Esophagus squamous epithelium (tissue), 5 donors: ENCODE results near the gene FAM222A. TPM values are rescaled to one million over a fixed set of nuclear protein-coding genes. Genes with fewer than 3 reads are reported as not detected.

Experiments used
- DNase-seq: peaks from one replicate; lab custom pipeline; 2025; lab: John Stamatoyannopoulos, UW
- H3K27ac ChIP-seq, 4 donors: fragments of 200-600 bp; sonication (generic); one replicate each; pipeline ENCODE4 v1.5.1; 2016 to 2019; ENCODE audit warnings: mild to moderate bottlenecking in 1 of 4
- H3K27me3 ChIP-seq, 4 donors: fragments of 200-600 bp; sonication (generic); 1 replicate in 3 of 4; 2 replicates in 1 of 4; pipeline versions ENCODE4 v1.5.1 to v1.6.0; 2017 to 2021; ENCODE audit warnings: antibody characterized with exemption in 1 of 4
- H3K36me3 ChIP-seq, 3 donors: fragments of 200-600 bp; sonication (generic); one replicate each; pipeline ENCODE4 v1.5.1; 2016 to 2019
- H3K4me1 ChIP-seq, 3 donors: fragments of 200-600 bp; sonication (generic); one replicate each; pipeline ENCODE4 v1.5.1; 2017 to 2019
- H3K4me3 ChIP-seq, 4 donors: fragments of 200-600 bp; sonication (generic); 1 replicate in 3 of 4; 2 replicates in 1 of 4; pipeline ENCODE4 v1.5.1; 2016 to 2019; ENCODE audit warnings: mild to moderate bottlenecking in 2 of 4, moderate library complexity in 1 of 4
- H3K9me3 ChIP-seq, 3 donors: fragments of 200-600 bp; sonication (generic); one replicate each; pipeline ENCODE4 v1.5.1; 2016 to 2019
- POLR2A ChIP-seq, 4 donors: fragments of 450-650 bp; IDR thresholded peaks; one replicate each; pipeline ENCODE4 v1.6.1; 2017; ENCODE audit warnings: antibody characterized with exemption in 4 of 4, mild to moderate bottlenecking in 4 of 4, moderate library complexity in 3 of 4
- WGBS, 2 donors: methylation state at CpG; one replicate each; pipeline ENCODE4 v1.1.5; 2018; 5-methylcytosine and 5-hydroxymethylcytosine counted together
- intact Hi-C: fragments of 100-400 bp; cut with DNase I; formaldehyde crosslinking; loops from one replicate; pipeline ENCODE4 v1.15.0; 2022
- total RNA-seq, 4 donors: library from RNA; depleted of rRNA; stranded (reverse); fragments of >200 nt; gene quantifications; one replicate each; pipeline ENCODE4 v1.1.0, GENCODE V29; 2016
- TF ChIP-seq, protein P1 (sequence below), 6 experiments: fragments of 450-650 bp in 4 of 6; fragments of 200-600 bp in 2 of 6; sonication (generic) in 2 of 6; IDR thresholded peaks; one replicate each; pipeline ENCODE4 v1.5.1; 2016 to 2019; ENCODE audit warnings: antibody characterized with exemption in 6 of 6, mild to moderate bottlenecking in 4 of 6, moderate library complexity in 4 of 6
- donor health status: DM: yes; HTN: yes; CAD: no.

FAM222A gene
- total RNA-seq, 4 donors from 2014 or later: 0.57 to 9.3 (median 5.0) TPM

DNA sequence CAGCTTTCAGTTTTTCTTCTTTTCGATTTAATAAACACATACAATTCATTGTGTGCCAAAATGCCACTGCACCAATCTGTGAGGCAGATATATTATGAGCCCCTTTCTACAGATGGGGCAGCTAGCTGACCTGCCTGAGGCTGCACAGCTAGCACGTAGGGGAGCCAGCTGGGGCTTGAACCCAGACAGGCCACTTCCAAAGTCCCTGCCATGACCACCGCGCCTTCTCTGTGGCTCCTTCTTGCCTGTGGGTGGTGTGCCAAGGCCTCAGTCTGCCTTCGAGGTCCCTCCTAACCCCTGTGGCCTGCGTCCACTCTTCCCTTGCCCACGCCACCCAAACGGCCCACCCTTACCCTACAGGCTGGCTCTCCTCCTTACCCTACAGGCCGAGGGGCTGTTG is 16.2 kb downstream of the FAM222A start:
- no peaks in the 10 kb centered on the region for H3K36me3 ChIP-seq
- no peak for DNase-seq
- intact Hi-C loops: no loop called here
- H3K4me3 ChIP-seq: no peak overlapping the region
- H3K27ac ChIP-seq: no peak overlapping the region
- 49 to 59% methylated on average over 8 to 9 of the region's 9 CpGs for WGBS, 2 donors
- TF ChIP-seq POLR2A (IDR thresholded peaks at IDR 0.05): no peak
- H3K9me3 ChIP-seq: no peaks in the 10 kb centered on the region
- H3K4me1 ChIP-seq: peaks cover 0 to 55% (median 0%) of the 10 kb centered on the region in 3 donors
- peaks cover 0 to 17% (median 0%) of the 10 kb centered on the region in 4 donors for H3K27me3 ChIP-seq

DNA sequence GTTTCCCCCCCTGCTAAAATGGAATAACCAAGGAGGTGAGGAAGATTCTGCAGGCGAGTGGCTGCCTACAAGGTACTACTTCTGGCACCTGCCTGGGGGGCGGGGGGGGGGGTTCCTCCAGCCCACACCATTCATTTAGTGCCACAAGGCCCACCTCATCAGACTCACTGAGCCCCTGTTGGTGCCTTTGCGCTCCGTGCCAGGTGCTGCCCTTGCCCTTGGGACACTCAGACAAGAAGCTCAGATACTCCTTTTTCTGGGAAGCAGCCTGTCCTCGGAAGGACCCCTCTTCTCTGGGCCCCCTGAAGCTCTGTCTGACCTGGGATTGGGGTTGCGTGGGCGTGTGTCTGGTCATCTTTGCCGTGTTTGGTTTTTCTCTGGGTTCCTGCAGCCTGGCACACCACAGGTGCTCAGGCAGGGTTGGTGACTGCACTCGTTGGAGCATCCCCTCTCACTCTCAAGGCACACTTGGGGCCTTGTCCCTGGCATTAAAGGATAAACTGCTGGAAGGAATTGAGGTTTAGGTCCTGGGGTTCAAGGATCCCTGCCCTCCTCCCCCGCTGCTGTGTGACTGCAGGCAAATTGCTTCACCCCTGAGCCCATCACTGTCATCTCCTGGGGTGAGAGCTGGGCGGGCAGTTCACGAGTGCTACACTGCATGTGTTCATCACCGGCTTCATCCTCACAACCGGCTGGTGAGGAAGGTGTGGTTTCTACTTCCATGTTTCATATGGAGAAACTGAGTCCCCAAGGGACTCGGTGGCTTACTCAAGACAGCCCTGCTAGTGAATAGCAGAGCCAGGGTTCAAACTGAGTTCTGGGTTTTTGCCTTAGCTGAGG is 16.9 kb downstream of the FAM222A start:
- intact Hi-C loops: no loop called here
- DNase-seq: no peak
- WGBS, 2 donors: 77 to 80% methylated on average over 11 to 13 of the region's 15 CpGs

DNA sequence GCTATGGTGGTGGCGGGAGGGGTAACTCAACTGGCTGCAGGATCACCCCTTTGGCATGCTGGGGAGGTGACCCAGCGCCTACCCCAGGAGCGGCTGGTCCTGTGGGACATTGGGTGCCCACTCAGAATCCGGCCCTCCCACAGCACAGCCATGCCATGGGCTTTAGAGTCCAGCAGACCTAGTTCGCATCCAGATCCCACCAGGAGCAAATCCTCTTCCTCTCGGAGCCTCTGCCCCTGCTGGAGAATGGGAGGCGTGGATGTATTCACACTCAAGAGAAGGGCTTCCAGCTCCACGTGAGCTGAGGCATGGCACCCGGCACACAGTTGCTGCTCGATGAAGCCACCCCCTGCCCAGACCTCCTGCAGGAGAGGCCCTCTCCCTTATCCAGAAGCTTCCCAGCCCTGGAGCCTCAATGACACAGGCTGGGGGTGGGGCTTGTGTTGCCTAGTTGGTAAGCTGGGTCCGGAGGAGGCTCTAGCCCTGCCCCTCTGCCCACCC is 17.7 kb downstream of the FAM222A start:
- no peak for DNase-seq
- Histone ChIP-seq H3K36me3 (no peaks in the 10 kb centered on the region), H3K9me3 (no peaks in the 10 kb centered on the region), H3K27me3 (peaks cover 0 to 32% (median 0%) of the 10 kb centered on the region in 4 donors), H3K27ac (no peak overlapping the region), H3K4me1 (peaks cover 0 to 45% (median 0%) of the 10 kb centered on the region in 3 donors), H3K4me3 (no peak overlapping the region)
- intact Hi-C loops: no loop called here
- 86 to 100% methylated on average over 2 of the region's 11 CpGs for WGBS, 2 donors
- no peak for TF ChIP-seq POLR2A (IDR thresholded peaks at IDR 0.05)
- TF ChIP-seq, protein P1, sequence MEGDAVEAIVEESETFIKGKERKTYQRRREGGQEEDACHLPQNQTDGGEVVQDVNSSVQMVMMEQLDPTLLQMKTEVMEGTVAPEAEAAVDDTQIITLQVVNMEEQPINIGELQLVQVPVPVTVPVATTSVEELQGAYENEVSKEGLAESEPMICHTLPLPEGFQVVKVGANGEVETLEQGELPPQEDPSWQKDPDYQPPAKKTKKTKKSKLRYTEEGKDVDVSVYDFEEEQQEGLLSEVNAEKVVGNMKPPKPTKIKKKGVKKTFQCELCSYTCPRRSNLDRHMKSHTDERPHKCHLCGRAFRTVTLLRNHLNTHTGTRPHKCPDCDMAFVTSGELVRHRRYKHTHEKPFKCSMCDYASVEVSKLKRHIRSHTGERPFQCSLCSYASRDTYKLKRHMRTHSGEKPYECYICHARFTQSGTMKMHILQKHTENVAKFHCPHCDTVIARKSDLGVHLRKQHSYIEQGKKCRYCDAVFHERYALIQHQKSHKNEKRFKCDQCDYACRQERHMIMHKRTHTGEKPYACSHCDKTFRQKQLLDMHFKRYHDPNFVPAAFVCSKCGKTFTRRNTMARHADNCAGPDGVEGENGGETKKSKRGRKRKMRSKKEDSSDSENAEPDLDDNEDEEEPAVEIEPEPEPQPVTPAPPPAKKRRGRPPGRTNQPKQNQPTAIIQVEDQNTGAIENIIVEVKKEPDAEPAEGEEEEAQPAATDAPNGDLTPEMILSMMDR (IDR thresholded peaks at IDR 0.05): no peak

More for the DNA sequence above, 16.9 kb downstream of the FAM222A start:
- H3K4me1 ChIP-seq: peaks cover 0 to 48% (median 0%) of the 10 kb centered on the region in 3 donors
- no peaks in the 10 kb centered on the region for H3K36me3 ChIP-seq
- no peaks in the 10 kb centered on the region for H3K9me3 ChIP-seq
- H3K27ac ChIP-seq: no peak overlapping the region
- H3K27me3 ChIP-seq: peaks cover 0 to 24% (median 0%) of the 10 kb centered on the region in 4 donors
- no peak overlapping the region for H3K4me3 ChIP-seq
- TF ChIP-seq, protein P1 (IDR thresholded peaks at IDR 0.05): no peak
- TF ChIP-seq POLR2A (IDR thresholded peaks at IDR 0.05): no peak

DNA sequence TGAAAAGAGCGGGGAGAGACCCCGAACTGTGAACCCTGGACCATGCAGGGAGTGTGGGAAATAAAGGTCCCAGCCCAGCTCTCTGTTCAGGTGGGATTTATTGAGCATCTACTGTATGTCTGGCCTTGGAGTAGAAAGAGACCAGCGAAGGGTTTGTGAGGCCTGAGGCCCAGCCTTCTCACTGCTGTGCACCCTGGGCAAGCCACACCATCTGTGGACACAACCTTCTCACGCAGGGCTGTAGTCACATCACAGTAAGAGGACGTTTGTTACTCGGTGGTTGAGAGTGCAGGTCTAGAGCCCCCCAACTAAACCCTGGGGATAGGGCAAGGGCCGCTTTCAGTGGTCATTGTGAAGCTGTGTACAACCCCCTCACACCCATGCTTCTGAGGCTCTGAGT is 18.2 kb downstream of the FAM222A start:
- DNase-seq: no peak
- Histone ChIP-seq H3K4me1 (peaks cover 0 to 43% (median 0%) of the 10 kb centered on the region in 3 donors), H3K27ac (no peak overlapping the region), H3K9me3 (no peaks in the 10 kb centered on the region), H3K36me3 (no peaks in the 10 kb centered on the region), H3K4me3 (no peak overlapping the region), H3K27me3 (peaks cover 0 to 37% (median 0%) of the 10 kb centered on the region in 4 donors)
- 81 to 90% methylated on average over 2 to 4 of the region's 7 CpGs for WGBS, 2 donors
- no peak for TF ChIP-seq POLR2A (IDR thresholded peaks at IDR 0.05)
- TF ChIP-seq, protein P1 (IDR thresholded peaks at IDR 0.05): no peak
- intact Hi-C loops: no loop called here

DNA sequence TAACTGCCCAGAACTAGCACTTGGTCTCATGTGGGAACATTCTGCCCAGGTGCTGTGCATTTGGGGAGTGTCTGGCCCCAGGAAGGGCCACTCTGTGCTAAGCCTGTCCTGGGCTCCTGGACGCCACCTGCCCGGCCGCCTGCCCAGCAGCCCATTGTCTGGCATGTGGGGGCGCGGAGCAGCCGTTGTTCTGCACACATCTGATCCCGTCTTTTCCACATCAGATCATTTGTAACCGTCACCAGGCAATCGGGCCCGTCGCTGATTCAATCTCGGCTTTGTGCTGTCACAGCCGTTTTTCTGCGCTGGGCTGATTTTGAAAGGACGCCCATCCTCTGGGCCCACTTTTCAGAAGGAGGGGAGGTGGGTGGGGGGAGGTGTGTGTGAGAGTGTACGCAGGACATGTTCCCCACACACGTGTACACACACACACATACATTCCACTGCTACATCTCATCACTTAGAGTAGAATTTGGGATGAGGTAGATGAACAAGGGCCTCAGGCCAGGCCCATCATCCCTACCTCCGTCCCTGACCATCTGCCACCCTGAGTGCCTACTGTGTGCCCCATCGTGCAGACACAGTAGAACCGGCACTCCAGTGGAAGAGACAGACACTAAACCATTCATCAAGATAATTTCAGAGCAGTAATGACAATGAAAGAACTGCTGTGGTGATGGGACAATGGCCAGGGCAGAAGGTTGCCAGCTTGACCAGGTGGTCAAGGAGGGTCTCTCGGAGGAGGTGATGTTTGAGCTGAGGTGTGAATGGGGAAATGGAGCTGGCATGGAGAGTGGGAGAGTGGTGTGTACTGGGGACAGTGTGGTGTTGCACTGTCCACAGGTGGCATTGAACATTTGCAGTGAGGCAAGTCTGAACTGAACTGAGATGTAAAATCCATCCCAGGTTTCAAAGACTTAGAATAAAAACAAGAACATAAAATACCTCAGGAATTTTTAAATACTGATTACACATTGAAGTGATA is 19.0 kb downstream of the FAM222A start:
- no peaks in the 10 kb centered on the region for H3K36me3 ChIP-seq
- peaks cover 0 to 43% (median 0%) of the 10 kb centered on the region in 4 donors for H3K27me3 ChIP-seq
- WGBS, 2 donors: 61 to 79% methylated on average over 5 to 14 of the region's 21 CpGs
- no peaks in the 10 kb centered on the region for H3K9me3 ChIP-seq
- H3K4me3 ChIP-seq: no peak overlapping the region
- DNase-seq: no peak
- peaks cover 0 to 35% (median 0%) of the 10 kb centered on the region in 3 donors for H3K4me1 ChIP-seq
- TF ChIP-seq, protein P1 (IDR thresholded peaks at IDR 0.05): no peak
- TF ChIP-seq POLR2A (IDR thresholded peaks at IDR 0.05): no peak
- intact Hi-C loops: no loop called here
- no peak overlapping the region for H3K27ac ChIP-seq
